ENCODE data around the gene DNM1.
"Not testable (repeated sequence)": the region's sequence is repeated elsewhere in the genome, so short reads cannot be mapped to it uniquely, and the experiment has no call there.

The DNM1 gene

GRCh38 chr9:128274245-128274644 is 71.1 kb downstream of the DNM1 start:
- DNase-seq (ENCODE audit: low read depth in 1 of 2, low spot score in 1 of 2): no peak

GRCh38 chr9:128275198-128276007 is 72.2 kb downstream of the DNM1 start, which contains the start of gene GOLGA2:
TSS of gene GOLGA2 (minus strand) at chr9:128276007. CDS start at chr9:128275976, 31 bp downstream.
- DNase-seq (ENCODE audit: low read depth in 1 of 2, low spot score in 1 of 2): no peak

GRCh38 chr9:128276008-128276573 is 72.9 kb downstream of the DNM1 start, which contains the start of gene SWI5:
TSS of gene SWI5 (plus strand) at chr9:128276276.
- peak; percentile 99 to 100 for DNase-seq (ENCODE audit: low read depth in 1 of 2, low spot score in 1 of 2)

GRCh38 chr9:128276574-128277270 is 73.5 kb downstream of the DNM1 start:
- DNase-seq (ENCODE audit: low read depth in 1 of 2, low spot score in 1 of 2): no peak

GRCh38 chr9:128279088-128280073 is 76.2 kb downstream of the DNM1 start:
- not testable (repeated sequence) for DNase-seq (ENCODE audit: low read depth in 1 of 2, low spot score in 1 of 2)

- DNase-seq (ENCODE audit: low read depth in 1 of 2, low spot score in 1 of 2): no peak
Observed at GRCh38 chr9:128280084-128280622, 77.0 kb downstream of the DNM1 start.

GRCh38 chr9:128282500-128282899 is 79.3 kb downstream of the DNM1 start:
- no peak for DNase-seq (ENCODE audit: low read depth in 1 of 2, low spot score in 1 of 2)

GRCh38 chr9:128285033-128285784 is 82.0 kb downstream of the DNM1 start:
- DNase-seq (ENCODE audit: low read depth in 1 of 2, low spot score in 1 of 2): no peak

GRCh38 chr9:128286440-128286839 is 83.3 kb downstream of the DNM1 start:
- no peak for DNase-seq (ENCODE audit: low read depth in 1 of 2, low spot score in 1 of 2)

GRCh38 chr9:128288273-128289004 is 85.3 kb downstream of the DNM1 start:
- no peak for DNase-seq (ENCODE audit: low read depth in 1 of 2, low spot score in 1 of 2)

- no peak for DNase-seq (ENCODE audit: low read depth in 1 of 2, low spot score in 1 of 2)
Observed at GRCh38 chr9:128292009-128292408, 88.8 kb downstream of the DNM1 start.

- no peak for DNase-seq (ENCODE audit: low read depth in 1 of 2, low spot score in 1 of 2)
Observed at GRCh38 chr9:128293091-128293490, 89.9 kb downstream of the DNM1 start.

GRCh38 chr9:128294142-128294541 is 91.0 kb downstream of the DNM1 start:
- no peak for DNase-seq (ENCODE audit: low read depth in 1 of 2, low spot score in 1 of 2)

GRCh38 chr9:128296340-128297220 is 93.4 kb downstream of the DNM1 start:
- DNase-seq (ENCODE audit: low read depth in 1 of 2, low spot score in 1 of 2): no peak

GRCh38 chr9:128297221-128297773 is 94.1 kb downstream of the DNM1 start:
- no peak for DNase-seq (ENCODE audit: low read depth in 1 of 2, low spot score in 1 of 2)

- DNase-seq (ENCODE audit: low read depth in 1 of 2, low spot score in 1 of 2): no peak
Observed at GRCh38 chr9:128298535-128299482, 95.6 kb downstream of the DNM1 start.

Measured in activated CD4-positive, alpha-beta T cell treated with anti-CD3 and anti-CD28 coated beads, Interleukin-2, amount 50 U/mL, for 24 hours (primary cell).